Measurements from ENCODE around the gene CSRNP3.

CSRNP3 gene

GRCh38 chr2:165716091-165716490 is 246.6 kb downstream of the CSRNP3 start:
- no peak overlapping the region for H3K4me2 ChIP-seq (ENCODE audit: low read length)
- no peak overlapping the region for H4K12ac ChIP-seq (ENCODE audit: low read depth, low read length)
- H3K4ac ChIP-seq (ENCODE audit: low read depth, low read length), result no peak overlapping the region
- H3K36me3 ChIP-seq (ENCODE audit: control insufficient read depth in 1 of 2, insufficient read depth in 2 of 2, low read length in 2 of 2), result no peaks in the 10 kb centered on the region
- H2BK12ac ChIP-seq (ENCODE audit: low read length), result no peak overlapping the region
- no peak overlapping the region for H3K4me3 ChIP-seq (ENCODE audit: low read depth, low read length)
- no peak overlapping the region for H4K8ac ChIP-seq (ENCODE audit: low read depth, low read length)
- no peak overlapping the region for H2AFZ ChIP-seq (ENCODE audit: insufficient read depth, low read length, poor library complexity)
- no peaks in the 10 kb centered on the region for H3K4me1 ChIP-seq (ENCODE audit: control insufficient read depth in 1 of 2, insufficient read depth in 2 of 2, low read length in 2 of 2)
- no peaks in the 10 kb centered on the region for H3K79me2 ChIP-seq (ENCODE audit: control insufficient read depth, insufficient read depth, low read length, poor library complexity)
- no peak overlapping the region for H4K91ac ChIP-seq (ENCODE audit: low read depth, low read length)
- no peak overlapping the region for H3K27ac ChIP-seq (ENCODE audit: low read depth, low read length)
- WGBS (ENCODE audit: extremely low coverage, insufficient coverage, insufficient read length), result no CpG with 5 or more reads among the region's 1 CpG
- DNase-seq, result no peak
- no peak overlapping the region for H3K14ac ChIP-seq (ENCODE audit: low read length)
- H3K79me1 ChIP-seq (ENCODE audit: low read length), result no peaks in the 10 kb centered on the region
- no peak overlapping the region for H3K18ac ChIP-seq (ENCODE audit: low read length)
- H3K23ac ChIP-seq (ENCODE audit: low read length), result no peak overlapping the region
- H3K9ac ChIP-seq (ENCODE audit: low read length), result no peak overlapping the region
- no peak overlapping the region for H2BK5ac ChIP-seq (ENCODE audit: low read depth, low read length, poor library complexity)
- no peaks in the 10 kb centered on the region for H3K9me3 ChIP-seq (ENCODE audit: insufficient read depth, low read depth, low read length)
- no peak overlapping the region for H2BK120ac ChIP-seq (ENCODE audit: insufficient read depth, low read length, poor library complexity)
- H3K27me3 ChIP-seq (ENCODE audit: insufficient read depth, low read length), result no peaks in the 10 kb centered on the region
- H2AK5ac ChIP-seq (ENCODE audit: low read length), result no peak overlapping the region

GRCh38 chr2:165718610-165719210 is 249.2 kb downstream of the CSRNP3 start:
- no peak overlapping the region for H4K12ac ChIP-seq (ENCODE audit: low read depth, low read length)
- H3K9me3 ChIP-seq (ENCODE audit: insufficient read depth, low read depth, low read length), result no peaks in the 10 kb centered on the region
- no peak overlapping the region for H3K23ac ChIP-seq (ENCODE audit: low read length)
- H3K79me1 ChIP-seq (ENCODE audit: low read length), result no peaks in the 10 kb centered on the region
- H3K27ac ChIP-seq (ENCODE audit: low read depth, low read length), result no peak overlapping the region
- H2BK12ac ChIP-seq (ENCODE audit: low read length), result no peak overlapping the region
- no peak overlapping the region for H4K8ac ChIP-seq (ENCODE audit: low read depth, low read length)
- H3K79me2 ChIP-seq (ENCODE audit: control insufficient read depth, insufficient read depth, low read length, poor library complexity), result no peaks in the 10 kb centered on the region
- H2BK5ac ChIP-seq (ENCODE audit: low read depth, low read length, poor library complexity), result no peak overlapping the region
- WGBS (ENCODE audit: extremely low coverage, insufficient coverage, insufficient read length), result no CpG with 5 or more reads among the region's 1 CpG
- no peak overlapping the region for H3K14ac ChIP-seq (ENCODE audit: low read length)
- no peak for DNase-seq
- no peaks in the 10 kb centered on the region for H3K27me3 ChIP-seq (ENCODE audit: insufficient read depth, low read length)
- H3K4me1 ChIP-seq (ENCODE audit: control insufficient read depth in 1 of 2, insufficient read depth in 2 of 2, low read length in 2 of 2), result no peaks in the 10 kb centered on the region
- H2AK5ac ChIP-seq (ENCODE audit: low read length), result no peak overlapping the region
- no peak overlapping the region for H3K18ac ChIP-seq (ENCODE audit: low read length)
- H3K4me3 ChIP-seq (ENCODE audit: low read depth, low read length), result no peak overlapping the region
- H2AFZ ChIP-seq (ENCODE audit: insufficient read depth, low read length, poor library complexity), result no peak overlapping the region
- H3K4ac ChIP-seq (ENCODE audit: low read depth, low read length), result no peak overlapping the region
- H2BK120ac ChIP-seq (ENCODE audit: insufficient read depth, low read length, poor library complexity), result no peak overlapping the region
- H3K9ac ChIP-seq (ENCODE audit: low read length), result no peak overlapping the region
- H3K4me2 ChIP-seq (ENCODE audit: low read length), result no peak overlapping the region
- H3K36me3 ChIP-seq (ENCODE audit: control insufficient read depth in 1 of 2, insufficient read depth in 2 of 2, low read length in 2 of 2), result no peaks in the 10 kb centered on the region
- no peak overlapping the region for H4K91ac ChIP-seq (ENCODE audit: low read depth, low read length)

- no peak overlapping the region for H4K91ac ChIP-seq (ENCODE audit: low read depth, low read length)
- no peak overlapping the region for H3K4me3 ChIP-seq (ENCODE audit: low read depth, low read length)
- H3K9me3 ChIP-seq (ENCODE audit: insufficient read depth, low read depth, low read length), result no peaks in the 10 kb centered on the region
- no peak overlapping the region for H2AK5ac ChIP-seq (ENCODE audit: low read length)
- H2BK12ac ChIP-seq (ENCODE audit: low read length), result no peak overlapping the region
- no peaks in the 10 kb centered on the region for H3K79me2 ChIP-seq (ENCODE audit: control insufficient read depth, insufficient read depth, low read length, poor library complexity)
- H4K8ac ChIP-seq (ENCODE audit: low read depth, low read length), result no peak overlapping the region
- H3K18ac ChIP-seq (ENCODE audit: low read length), result no peak overlapping the region
- no peaks in the 10 kb centered on the region for H3K36me3 ChIP-seq (ENCODE audit: control insufficient read depth in 1 of 2, insufficient read depth in 2 of 2, low read length in 2 of 2)
- H3K9ac ChIP-seq (ENCODE audit: low read length), result no peak overlapping the region
- no peak overlapping the region for H2BK5ac ChIP-seq (ENCODE audit: low read depth, low read length, poor library complexity)
- H2AFZ ChIP-seq (ENCODE audit: insufficient read depth, low read length, poor library complexity), result no peak overlapping the region
- no peaks in the 10 kb centered on the region for H3K27me3 ChIP-seq (ENCODE audit: insufficient read depth, low read length)
- H3K4ac ChIP-seq (ENCODE audit: low read depth, low read length), result no peak overlapping the region
- no peak for DNase-seq
- no peak overlapping the region for H2BK120ac ChIP-seq (ENCODE audit: insufficient read depth, low read length, poor library complexity)
- no peak overlapping the region for H3K27ac ChIP-seq (ENCODE audit: low read depth, low read length)
- no peak overlapping the region for H4K12ac ChIP-seq (ENCODE audit: low read depth, low read length)
- no peak overlapping the region for H3K23ac ChIP-seq (ENCODE audit: low read length)
- H3K4me2 ChIP-seq (ENCODE audit: low read length), result no peak overlapping the region
- no peaks in the 10 kb centered on the region for H3K4me1 ChIP-seq (ENCODE audit: control insufficient read depth in 1 of 2, insufficient read depth in 2 of 2, low read length in 2 of 2)
- no peak overlapping the region for H3K14ac ChIP-seq (ENCODE audit: low read length)
- no peaks in the 10 kb centered on the region for H3K79me1 ChIP-seq (ENCODE audit: low read length)
Observed at GRCh38 chr2:165720511-165720910, 251.0 kb downstream of the CSRNP3 start.

GRCh38 chr2:165725421-165725820 is 255.9 kb downstream of the CSRNP3 start:
- no peaks in the 10 kb centered on the region for H3K79me2 ChIP-seq (ENCODE audit: control insufficient read depth, insufficient read depth, low read length, poor library complexity)
- H3K36me3 ChIP-seq (ENCODE audit: control insufficient read depth in 1 of 2, insufficient read depth in 2 of 2, low read length in 2 of 2), result no peaks in the 10 kb centered on the region
- H2BK120ac ChIP-seq (ENCODE audit: insufficient read depth, low read length, poor library complexity), result no peak overlapping the region
- H3K4me3 ChIP-seq (ENCODE audit: low read depth, low read length), result no peak overlapping the region
- H3K18ac ChIP-seq (ENCODE audit: low read length), result no peak overlapping the region
- no peak overlapping the region for H3K23ac ChIP-seq (ENCODE audit: low read length)
- H2AFZ ChIP-seq (ENCODE audit: insufficient read depth, low read length, poor library complexity), result no peak overlapping the region
- no peaks in the 10 kb centered on the region for H3K4me1 ChIP-seq (ENCODE audit: control insufficient read depth in 1 of 2, insufficient read depth in 2 of 2, low read length in 2 of 2)
- H3K27ac ChIP-seq (ENCODE audit: low read depth, low read length), result no peak overlapping the region
- H3K79me1 ChIP-seq (ENCODE audit: low read length), result no peaks in the 10 kb centered on the region
- no peak for DNase-seq
- no peak overlapping the region for H3K9ac ChIP-seq (ENCODE audit: low read length)
- H3K4ac ChIP-seq (ENCODE audit: low read depth, low read length), result no peak overlapping the region
- H4K12ac ChIP-seq (ENCODE audit: low read depth, low read length), result no peak overlapping the region
- H2BK5ac ChIP-seq (ENCODE audit: low read depth, low read length, poor library complexity), result no peak overlapping the region
- H2BK12ac ChIP-seq (ENCODE audit: low read length), result no peak overlapping the region
- no peaks in the 10 kb centered on the region for H3K9me3 ChIP-seq (ENCODE audit: insufficient read depth, low read depth, low read length)
- H4K8ac ChIP-seq (ENCODE audit: low read depth, low read length), result no peak overlapping the region
- H4K91ac ChIP-seq (ENCODE audit: low read depth, low read length), result no peak overlapping the region
- no peak overlapping the region for H3K4me2 ChIP-seq (ENCODE audit: low read length)
- no peak overlapping the region for H2AK5ac ChIP-seq (ENCODE audit: low read length)
- H3K27me3 ChIP-seq (ENCODE audit: insufficient read depth, low read length), result no peaks in the 10 kb centered on the region
- no peak overlapping the region for H3K14ac ChIP-seq (ENCODE audit: low read length)
